ENCODE results near the gene TAB2.

- TF ChIP-seq GATA2 (IDR thresholded peaks at IDR 0.05; ENCODE audit: low read depth, low read length) (no peak), GATA3 (IDR thresholded peaks at IDR 0.05; ENCODE audit: low read depth, low read length) (no peak)
These were observed 75.6 kb downstream of the TAB2 start for GRCh38 chr6:149393002-149393679.

Data from SH-SY5Y (cell line).